ENCODE data around the gene HECW1. TPM values are rescaled to one million over a fixed set of nuclear protein-coding genes. Genes with fewer than 3 reads are reported as not detected.
A peak's percentile ranks its signal among the peaks of the same experiment; 100 is the strongest.

Gene HECW1
- total and polyA plus RNA-seq, 2 donors (not counting 1 experiment from before 2014, with no cell fraction given), result not detected

GRCh38 chr7:43589728-43590127 is 477.3 kb downstream of the HECW1 start:
- peaks cover 100% of the 10 kb centered on the region for H3K79me2 ChIP-seq (ENCODE audit: control insufficient read depth, insufficient read depth, low read length)
- POLR2A ChIA-PET, result no interaction called here
- peak overlapping the region; percentile 70 for H3K27ac Mint-ChIP-seq

More at GRCh38 chr7:43589728-43590127, 477.3 kb downstream of the HECW1 start:
- intact Hi-C loops (cut with micrococcal nuclease), result loop anchor here (2.0 to 5.0 kb wide), 2 partner anchors 13 to 338 kb away; partner anchors contain the start of gene UBE2D4
- H3K27me3 ChIP-seq (replicated peaks in 1 of 4; ENCODE audit: control extremely low read depth in 1 of 4, control insufficient read depth in 3 of 4, insufficient read depth in 4 of 4, low read length in 3 of 4), result no peaks in the 10 kb centered on the region
- peak overlapping the region in 1 of 5 experiments; percentile 19 for H3K4me3 ChIP-seq (ENCODE audit: control extremely low read depth in 1 of 5, extremely low read depth in 1 of 5, insufficient read depth in 1 of 5, low read depth in 2 of 5, low read length in 4 of 5)
- 100% methylated on average over 1 of the region's 3 CpGs for WGBS (ENCODE audit: insufficient coverage)
- Mint-ChIP-seq H3K27me3 (no peaks in the 10 kb centered on the region), H3K9me3 (ENCODE audit: insufficient read depth) (no peaks in the 10 kb centered on the region), H3K4me1 (peaks cover 80% of the 10 kb centered on the region), H3K4me3 (peak overlapping the region; percentile 57)
- H3K36me3 ChIP-seq (replicated peaks in 1 of 2; ENCODE audit: control extremely low read depth in 1 of 2, control insufficient read depth in 1 of 2, extremely low read depth in 1 of 2, insufficient read depth in 2 of 2, low read length in 1 of 2), result peaks cover 1 to 8% of the 10 kb centered on the region in 2 experiments
- ATAC-seq (ENCODE audit: low read depth) (no peak), DNase-seq (no peak)
- CTCF ChIA-PET, result interaction anchor here (9.3 to 13.1 kb wide), 2 partner anchors 57 to 110 kb away, joined by 203 to 721 read pairs; no protein-coding TSS in a partner anchor
- no peaks in the 10 kb centered on the region for H3K9me3 ChIP-seq (ENCODE audit: control extremely low read depth in 1 of 3, control insufficient read depth in 2 of 3, insufficient read depth in 1 of 3, low read length in 2 of 3)
- H2AFZ ChIP-seq (ENCODE audit: insufficient read depth, low read depth, low read length, poor library complexity, severe bottlenecking), result no peak overlapping the region
- peak overlapping the region; percentile 31 to 94 for H3K27ac ChIP-seq (ENCODE audit: low read length in 2 of 2)
- H3K4me2 ChIP-seq (replicated peaks; ENCODE audit: low read depth, low read length, poor library complexity, severe bottlenecking), result peak overlapping the region; percentile 82
- TF ChIP-seq EZH2 (IDR thresholded peaks at IDR 0.05; ENCODE audit: borderline replicate concordance, insufficient read depth, low read depth, low read length, poor library complexity, severe bottlenecking) (no peak), CTCF (IDR thresholded peaks at IDR 0.05) (no peak)
- H3K4me1 ChIP-seq (ENCODE audit: control insufficient read depth in 2 of 2, insufficient read depth in 2 of 2, low read length in 2 of 2), result peaks cover 72 to 82% of the 10 kb centered on the region in 2 donors
- peak overlapping the region; percentile 7 for H3K9ac ChIP-seq (ENCODE audit: low read length)
- peaks cover 59% of the 10 kb centered on the region for H4K20me1 ChIP-seq (ENCODE audit: control insufficient read depth, insufficient read depth, low read length, poor library complexity, severe bottlenecking)

All from B cell (primary cell).